GM19455 (cell line): ENCODE measurements around the gene REEP1.
A peak's percentile ranks its signal among the peaks of the same experiment; 100 is the strongest.

Experiments
- ATAC-seq: cut with Tn5 transposase; IDR thresholded peaks from one replicate; pipeline ENCODE4 v1.9.1; 2021; ENCODE audit not compliant: unreplicated experiment

The REEP1 gene, protein sequence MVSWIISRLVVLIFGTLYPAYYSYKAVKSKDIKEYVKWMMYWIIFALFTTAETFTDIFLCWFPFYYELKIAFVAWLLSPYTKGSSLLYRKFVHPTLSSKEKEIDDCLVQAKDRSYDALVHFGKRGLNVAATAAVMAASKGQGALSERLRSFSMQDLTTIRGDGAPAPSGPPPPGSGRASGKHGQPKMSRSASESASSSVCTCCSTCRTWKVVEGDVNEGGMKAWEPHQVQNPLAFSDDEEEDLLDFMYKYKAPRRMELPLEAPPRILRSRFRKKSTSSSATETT

DNA sequence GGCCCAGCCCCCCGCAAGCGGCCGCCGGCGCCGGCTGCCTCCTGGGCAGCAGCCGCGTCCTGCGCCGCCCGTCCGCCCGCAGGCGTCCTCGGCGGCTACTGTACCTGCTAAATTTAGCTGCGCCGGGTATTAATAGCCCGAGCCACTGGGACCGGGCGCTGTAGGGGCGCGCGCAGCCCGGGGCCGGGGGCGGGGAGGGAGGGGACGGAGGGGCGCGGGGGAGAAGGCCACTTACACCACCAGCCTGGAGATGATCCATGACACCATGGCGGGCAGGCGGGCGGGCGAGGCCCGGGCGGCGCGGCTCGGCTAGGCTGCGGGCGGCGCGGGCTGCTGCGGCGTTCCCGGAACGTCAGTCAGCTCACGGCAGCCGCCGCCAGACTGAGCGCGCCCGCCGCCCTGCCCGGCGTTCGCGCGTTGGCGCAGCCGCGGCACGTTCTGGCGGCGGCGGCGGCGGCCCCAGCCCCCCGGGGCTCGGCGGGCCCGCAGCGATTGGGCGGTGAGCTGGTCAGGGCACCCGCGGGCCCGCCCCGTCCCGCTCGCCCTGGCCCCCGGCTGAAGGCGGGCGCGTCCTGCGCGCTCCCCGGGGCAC is at the start of gene REEP1:
TSS of gene REEP1 (minus strand) at position 383 of the 592 bp plus-strand sequence. CDS start at position 267, 116 bp downstream.
- ATAC-seq: no peak

DNA sequence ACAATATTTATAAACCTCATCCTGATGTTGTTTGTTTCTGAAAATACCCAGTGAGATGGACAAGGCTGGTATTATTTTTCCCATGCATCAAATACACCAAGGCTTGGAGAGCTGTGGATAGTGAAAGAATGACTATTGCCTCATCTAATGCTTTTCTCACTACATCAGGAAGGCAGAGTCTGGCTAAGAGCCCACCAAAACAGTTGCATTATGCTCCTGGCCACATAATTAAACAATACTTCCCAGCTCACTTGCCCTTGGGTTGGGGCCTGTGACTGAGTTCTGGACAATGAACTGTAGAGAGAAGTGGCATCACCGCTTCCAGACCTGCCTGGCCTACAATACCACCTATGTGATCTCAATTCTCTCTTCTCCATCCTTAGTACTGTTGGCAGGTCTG is 46.4 kb upstream of the REEP1 start:
- no peak for ATAC-seq

DNA sequence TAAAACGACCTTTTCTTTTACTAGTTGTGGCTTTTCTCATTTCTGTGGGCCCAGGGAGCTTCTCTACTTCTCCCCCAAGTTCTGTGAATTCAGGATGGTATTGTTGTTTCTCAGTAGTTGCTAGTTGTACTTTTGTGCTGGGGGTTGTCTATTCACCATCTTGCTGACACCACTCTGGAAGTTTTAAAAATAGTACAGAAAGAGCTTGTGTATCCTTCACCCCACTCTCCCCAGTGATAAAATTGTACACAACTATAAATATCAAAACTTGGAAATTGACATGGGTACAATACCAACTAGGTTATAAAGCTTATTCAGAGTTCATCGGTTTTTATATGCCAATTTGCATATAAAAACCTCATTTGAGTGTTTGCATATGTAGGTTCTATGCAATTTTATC is 45.3 kb upstream of the REEP1 start:
- no peak for ATAC-seq

DNA sequence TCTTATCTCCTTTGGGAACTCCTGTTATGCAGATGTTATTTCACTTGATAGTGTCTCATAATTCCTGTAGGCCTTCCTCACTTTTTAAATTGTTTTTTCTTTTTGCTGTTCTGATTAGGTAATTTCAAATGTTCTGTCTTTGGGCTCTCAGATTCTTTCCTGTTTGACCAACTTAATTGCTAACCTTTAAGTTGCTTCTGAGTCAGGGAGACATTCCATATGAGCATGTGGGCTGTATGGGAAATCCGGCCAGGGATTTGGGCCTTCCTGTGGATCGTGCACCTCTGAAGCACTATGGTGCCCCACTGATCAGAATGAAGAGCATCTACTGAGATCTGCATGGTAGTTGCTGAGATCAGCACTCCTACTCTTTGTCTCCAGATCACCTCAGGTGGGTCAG is 44.7 kb upstream of the REEP1 start:
- no peak for ATAC-seq

DNA sequence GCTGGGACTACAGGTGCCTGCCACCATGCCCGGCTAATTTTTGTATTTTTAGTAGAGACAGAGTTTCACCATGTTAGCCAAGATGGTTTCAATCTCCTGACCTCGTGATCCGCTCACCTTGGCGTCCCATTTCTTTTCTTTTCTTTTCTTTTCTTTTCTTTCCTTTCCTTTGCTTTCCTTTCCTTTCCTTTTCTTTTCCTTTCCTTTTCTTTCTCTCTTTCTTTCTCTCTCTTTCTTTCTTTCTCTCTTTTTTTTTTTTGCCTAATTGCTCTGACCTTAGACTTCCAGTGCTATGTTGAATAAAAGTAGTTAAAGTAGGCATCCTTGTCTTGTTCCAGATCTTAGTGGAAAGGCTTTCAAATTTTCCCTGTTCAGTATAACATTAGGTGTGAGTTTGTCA is 41.0 kb upstream of the REEP1 start:
- ATAC-seq: no peak

DNA sequence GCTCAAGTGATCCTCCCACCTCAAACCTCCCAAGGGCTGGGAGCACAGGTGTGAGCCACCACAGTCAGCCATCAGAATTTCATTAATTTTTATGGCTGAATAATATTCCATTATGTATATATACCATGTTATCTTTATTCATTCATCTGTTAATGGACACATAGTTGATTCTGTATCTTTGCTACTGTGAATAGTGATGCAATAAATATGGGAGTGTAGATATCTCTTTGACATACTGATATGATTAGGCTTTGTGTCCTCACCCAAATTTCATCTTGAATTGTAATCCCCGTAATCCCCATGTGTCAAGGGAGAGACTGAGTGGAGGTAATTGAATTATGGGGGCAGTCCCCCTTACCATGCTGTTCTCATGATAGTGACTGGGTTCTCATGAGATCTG is 38.2 kb upstream of the REEP1 start:
- no peak for ATAC-seq

DNA sequence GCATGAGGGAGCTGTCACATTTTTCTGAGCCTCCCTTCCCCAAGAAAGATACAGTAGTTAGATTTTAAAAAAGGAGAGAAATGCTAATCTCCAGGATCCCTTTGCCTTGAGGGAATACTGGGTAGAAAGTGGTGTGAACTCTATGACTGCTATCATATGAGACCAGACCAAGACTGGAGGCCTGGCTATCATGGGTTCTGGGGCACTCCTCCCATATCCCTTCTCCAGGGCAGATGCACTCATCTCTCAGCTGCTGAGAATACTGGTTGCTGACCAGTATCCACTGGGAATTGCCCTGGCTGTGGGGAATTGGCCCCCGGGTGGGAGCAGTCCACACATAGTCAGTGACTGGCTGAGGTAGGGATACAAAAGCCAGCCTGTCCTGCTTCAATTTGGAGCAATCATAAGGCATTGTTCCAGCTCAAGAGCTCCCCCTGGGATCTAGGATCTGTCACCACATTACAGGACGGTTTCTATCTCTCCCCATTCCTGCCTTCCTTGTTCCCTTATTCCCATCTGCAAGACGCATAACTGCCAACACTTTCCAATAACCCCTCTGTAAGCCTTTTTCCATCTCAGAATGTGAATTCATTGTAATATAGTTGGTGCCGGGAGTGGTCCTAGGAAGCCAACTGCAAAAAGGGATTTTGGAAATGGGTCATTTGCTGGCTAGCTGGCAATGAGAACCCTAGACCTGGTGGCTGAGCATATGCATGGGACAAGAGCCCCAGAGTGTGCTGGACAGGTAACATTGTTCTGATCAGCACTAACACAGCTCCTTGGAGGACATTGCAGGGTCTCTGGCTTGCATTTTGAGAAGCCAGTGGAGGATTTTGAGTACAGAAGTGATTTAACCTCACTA is 35.4 kb upstream of the REEP1 start:
- no peak for ATAC-seq

DNA sequence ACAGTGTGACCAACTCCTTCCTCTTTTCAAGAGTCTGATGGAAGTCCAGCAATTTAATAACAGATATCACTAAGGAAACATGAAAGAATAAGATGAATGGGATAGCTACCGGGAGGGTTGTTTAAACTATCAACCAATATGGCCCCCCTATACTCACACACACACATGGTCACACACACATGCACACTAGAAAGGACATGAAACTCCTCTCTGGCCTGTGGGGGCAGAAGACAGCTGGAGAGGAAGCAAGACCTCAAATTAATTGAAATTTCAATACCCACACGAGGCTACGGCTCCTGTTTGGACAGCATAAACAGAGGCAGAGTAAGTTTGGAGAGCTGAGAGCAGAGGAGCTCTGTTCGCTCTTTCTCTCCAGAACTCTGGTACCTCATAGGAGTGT is 34.7 kb upstream of the REEP1 start:
- no peak for ATAC-seq

DNA sequence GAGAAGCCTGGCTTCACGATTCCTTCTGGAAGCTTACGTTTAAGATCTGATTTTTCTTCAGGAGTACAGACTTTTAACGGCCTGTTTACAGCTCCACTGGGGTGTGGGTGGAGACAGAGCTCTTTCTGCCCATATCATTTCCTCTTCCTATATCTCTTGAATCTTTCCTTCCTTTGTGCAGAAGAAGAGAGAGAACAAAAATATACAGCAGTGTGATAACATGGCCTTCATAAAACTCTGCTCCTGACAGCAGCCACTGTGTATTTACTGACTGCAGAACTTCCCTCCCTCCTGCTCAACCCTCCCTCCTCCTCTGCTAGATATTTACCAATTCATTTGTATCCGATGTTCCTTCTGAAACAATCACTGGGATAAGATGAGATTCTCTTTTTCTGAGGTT is 34.1 kb upstream of the REEP1 start:
- no peak for ATAC-seq

DNA sequence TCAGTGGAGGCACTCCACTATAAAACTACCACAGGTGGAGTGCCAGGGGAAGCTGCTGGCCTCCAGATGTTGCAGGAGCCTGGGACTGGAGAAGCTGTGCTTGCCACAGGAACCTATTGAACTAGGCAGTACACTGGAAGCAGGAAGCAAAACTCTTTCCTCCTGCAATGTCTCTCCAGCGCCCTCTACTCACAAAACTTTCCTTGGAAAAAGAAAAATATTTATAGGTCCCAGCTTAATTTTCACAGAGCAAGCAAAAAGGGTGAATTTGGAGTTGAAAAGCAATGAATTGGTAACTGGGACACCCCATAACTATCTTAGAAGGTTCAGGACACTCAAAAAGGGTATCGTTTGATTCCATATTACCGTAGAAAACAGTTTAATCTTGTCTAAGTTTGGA is 33.2 kb upstream of the REEP1 start:
- ATAC-seq: no peak

DNA sequence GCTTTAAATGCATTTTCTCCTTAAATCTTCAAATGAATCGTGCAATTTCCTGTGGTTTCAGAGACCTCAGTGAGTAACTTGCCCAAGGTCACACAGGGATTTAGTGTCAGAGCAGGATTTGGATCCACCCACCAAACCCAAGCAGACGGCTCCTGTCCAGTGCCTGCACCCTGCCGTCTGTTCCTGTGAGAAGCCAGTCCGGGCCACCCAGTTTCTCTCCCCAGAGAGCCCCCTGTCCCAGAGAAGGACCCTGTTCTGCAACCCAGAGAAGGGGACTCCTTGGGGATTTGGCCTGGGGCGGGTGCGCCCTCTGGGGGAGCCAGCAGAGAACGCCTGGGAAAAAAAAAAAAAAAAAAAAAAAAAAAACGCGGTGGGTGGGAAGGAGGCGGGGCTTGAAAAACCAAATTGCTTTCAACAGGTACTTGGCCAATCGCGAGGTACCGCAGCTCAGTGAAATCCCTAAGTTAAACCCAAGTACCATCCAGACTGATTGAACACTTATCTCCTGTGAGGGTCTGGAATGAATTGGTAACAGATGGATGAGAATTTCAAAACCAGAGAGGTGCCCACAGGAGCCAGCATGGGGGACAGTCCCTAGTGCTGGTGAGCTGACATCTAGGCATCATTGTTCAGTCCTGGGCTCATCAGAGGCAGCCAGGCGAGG is 30.9 kb upstream of the REEP1 start:
- ATAC-seq: no peak

DNA sequence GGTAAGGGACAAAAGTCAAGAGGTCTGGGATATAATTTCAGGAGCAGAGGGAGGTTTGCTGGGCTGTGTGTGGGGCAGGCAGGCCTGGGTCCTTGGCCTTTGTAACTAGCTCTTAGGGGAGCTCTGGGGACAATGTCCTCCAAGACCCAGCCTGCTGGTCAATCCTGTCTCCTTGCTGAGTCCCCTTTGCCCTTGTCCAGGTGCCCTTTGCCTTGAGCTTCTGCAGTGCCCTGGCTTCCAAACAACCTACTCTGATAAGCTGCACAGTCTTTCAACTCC is 30.0 kb upstream of the REEP1 start:
- ATAC-seq: no peak

DNA sequence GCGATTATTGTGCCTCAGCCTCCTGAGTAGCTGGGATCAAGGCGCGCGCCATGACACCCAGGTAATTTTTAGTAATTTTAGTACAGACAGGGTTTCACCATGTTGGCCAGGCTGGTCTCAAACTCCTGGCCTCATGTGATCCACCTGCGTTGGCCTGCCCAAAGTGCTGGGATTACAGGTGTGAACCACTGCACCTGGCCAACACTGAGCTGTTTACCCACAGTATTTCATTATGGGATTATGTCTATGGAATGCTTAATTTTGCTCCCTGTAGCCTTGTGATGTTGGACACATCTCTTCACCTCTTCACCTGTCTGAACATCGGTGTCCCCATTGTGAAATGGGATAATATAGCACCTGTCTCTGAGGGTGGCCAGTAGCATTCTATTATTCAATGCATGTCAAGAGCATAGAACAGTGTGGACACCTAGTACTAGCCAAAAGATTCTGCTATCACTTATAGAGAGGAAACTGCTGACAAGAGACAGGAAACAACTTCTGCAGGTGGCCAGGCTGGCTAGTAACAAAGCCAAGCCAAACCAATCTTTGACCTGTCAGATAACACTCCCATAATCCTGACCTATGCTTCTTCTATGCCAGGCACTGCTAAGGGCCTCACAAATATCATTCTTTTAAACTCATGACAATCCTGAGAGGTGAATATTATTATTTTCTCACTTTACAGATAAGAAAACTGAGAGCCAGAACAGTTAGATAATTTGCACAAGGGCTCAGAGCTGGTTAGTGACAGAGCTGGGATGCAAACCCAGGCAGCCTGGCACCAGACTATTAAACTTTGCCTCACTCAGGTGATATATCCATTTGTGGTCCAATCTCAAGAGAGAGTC is 29.4 kb upstream of the REEP1 start:
- no peak for ATAC-seq

DNA sequence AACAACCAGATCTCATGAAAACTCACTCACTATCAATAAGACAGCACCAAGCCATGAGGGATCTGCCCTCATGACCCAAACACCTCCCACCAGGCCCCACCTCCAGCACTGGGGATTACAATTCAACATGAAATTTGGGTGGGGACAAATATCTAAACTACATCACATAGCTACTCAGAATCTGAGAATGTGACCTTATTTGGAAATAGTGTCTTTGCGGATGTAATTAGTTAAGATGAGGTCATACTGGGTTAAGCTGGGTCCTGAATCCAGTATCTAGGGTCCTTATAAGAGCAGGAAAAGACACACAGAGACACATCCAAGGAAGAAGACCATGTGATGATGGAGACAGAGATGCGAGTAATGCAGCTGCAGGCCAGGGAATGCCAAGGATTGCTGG is 27.5 kb upstream of the REEP1 start:
- no peak for ATAC-seq

DNA sequence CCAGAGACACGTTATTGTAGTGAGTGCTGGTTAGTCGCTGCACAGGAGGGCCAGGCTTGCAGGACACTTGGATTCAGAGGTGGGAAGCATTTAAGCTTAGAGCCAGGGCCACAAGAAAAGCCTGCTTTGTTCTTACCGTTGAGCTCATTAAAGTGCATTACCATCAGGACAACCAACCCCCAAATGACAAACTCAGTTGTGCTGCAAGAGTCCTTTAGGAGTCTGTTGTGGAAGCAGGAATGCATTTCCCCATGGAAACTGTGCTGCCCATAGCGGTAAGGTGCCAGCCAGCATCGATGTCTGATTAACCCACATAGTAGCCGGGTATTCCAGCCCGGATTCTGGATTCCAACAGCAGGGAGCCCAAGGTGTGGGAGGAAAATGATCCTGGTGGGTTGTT is 23.4 kb upstream of the REEP1 start:
- no peak for ATAC-seq

DNA sequence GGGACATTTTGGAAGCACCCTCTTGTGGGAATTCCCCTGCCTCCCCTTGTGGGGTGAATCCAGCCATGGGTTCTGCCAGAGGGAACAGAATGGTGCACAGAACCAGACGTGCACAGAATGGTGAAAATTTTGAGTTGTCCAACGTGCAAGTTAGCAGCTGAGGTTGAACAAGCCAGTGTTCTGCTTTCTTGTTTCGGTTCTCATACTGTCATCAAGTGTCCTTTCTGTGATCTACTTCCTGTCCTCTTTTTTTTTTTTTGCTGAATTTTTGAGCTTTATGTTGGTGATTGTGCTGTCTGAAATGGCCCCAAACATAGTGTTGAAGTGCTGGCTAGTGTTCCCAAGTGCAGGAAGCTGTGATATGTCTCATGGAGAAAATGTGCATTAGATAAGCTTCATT is 21.5 kb upstream of the REEP1 start:
- ATAC-seq: peak; percentile 72

DNA sequence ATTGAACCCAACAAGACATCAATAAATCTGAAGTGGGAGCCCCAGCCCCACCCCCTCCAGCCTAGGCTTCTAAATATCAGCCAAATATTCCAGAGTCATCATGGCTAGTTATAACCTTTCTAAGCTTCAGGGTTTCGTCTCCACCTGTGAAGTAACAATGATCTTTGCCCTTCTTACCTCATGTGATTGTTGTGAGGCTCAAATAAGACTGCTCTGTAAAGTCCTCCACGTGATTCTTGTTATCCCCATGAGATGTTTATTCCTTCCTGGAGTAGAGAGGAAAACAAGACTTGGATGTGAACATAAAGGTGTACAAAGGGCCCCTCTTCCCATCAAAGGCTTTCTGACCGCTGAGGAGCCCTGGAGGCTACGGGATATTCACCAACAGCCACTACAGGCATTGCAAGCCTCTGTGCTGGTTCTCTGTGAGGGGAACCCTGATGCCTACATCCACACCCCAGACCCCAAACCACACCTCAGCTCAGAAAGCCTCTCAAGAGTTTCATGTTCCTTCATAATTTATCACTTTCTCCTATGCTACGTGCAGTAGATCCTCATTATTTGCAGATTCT is 20.1 kb upstream of the REEP1 start:
- ATAC-seq: no peak

DNA sequence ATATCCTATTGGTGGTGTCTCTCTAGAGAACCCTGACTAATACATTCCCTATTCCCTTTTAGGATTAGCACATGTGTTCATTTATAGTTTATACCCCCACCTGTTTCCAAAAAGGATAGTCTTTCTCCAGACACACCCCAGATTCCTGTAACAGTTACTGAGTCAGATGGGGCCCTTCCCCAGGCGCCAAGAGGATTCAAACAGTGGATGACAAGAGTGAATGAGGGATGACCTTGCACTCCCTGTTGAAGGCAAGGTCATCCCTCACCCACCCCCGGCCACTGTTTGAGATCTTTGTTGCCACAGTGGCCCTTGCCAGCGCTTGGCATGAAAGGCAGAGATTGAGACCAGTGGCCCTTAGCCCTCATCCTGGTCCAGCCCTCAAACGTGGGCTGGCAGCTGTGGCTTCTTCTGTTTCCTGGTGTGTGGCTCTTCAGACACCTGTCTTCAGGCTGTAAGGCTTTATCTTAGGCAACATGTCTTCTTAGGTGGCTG is 15.3 kb upstream of the REEP1 start:
- ATAC-seq: no peak

DNA sequence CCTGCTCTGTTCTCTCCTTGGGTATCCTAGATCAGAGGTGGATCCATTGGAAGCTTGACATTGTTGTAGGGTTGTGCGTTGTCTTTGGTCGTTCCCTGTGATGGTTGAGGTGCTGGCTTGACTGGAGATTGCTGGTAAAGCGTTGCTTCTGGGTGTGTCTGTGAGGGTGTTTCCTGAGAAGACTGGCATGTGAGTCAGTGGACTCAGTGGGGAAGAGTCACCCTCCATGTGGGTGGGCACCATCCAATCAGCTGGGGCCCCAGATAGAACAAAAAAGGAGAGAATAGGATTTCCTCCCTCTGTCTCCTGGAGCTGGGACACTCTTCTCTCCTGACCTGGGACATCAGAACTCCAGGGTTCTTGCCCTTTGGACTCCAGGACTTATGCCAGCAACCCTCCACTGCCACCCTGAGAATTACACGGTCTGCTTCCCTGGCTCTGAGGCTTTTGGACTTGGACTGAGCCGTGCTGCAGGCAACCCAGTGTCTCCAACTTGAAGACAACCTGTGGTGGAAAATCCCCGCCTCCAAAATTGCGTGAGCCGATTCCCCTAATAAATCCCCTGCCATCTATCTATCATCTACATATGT is 14.8 kb upstream of the REEP1 start:
- no peak for ATAC-seq

DNA sequence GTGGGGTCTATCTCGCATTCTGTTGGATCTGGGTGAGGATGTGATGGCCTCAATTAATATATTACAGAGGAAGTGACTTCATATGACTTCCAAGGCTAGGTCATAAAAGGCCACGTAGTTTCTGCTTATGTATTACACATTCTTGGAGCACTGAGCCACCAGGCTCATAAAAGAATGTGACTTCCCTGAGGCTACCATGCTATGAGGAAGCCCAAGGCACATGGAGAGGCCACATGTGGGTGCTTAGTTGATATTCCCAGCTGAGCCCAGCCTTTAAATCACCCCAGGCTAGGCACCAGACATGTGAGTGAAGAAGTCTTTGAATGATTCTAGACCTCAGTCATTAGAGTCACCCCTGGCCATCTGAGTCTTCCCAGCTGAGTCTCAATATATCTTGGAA is 13.3 kb upstream of the REEP1 start:
- no peak for ATAC-seq
